Neuronal stem cell (in vitro differentiated cells): ENCODE results near the gene NSD1.

Experiments
- DNase-seq: peaks from one replicate; pipeline ENCODE4 v3.0.0-alpha.2; 2013; ENCODE audit warnings: low spot score
- H2AFZ ChIP-seq: one replicate; pipeline ENCODE4 v1.6.1; 2013; ENCODE audit warnings: mild to moderate bottlenecking, low read length, inconsistent platforms
- H2AK5ac ChIP-seq: 2 replicates; pipeline ENCODE4 v1.6.1; 2013; ENCODE audit warnings: low read depth, mild to moderate bottlenecking, inconsistent platforms, low read length, moderate library complexity, mixed read lengths
- H2BK120ac ChIP-seq: 2 replicates; pipeline ENCODE4 v1.6.1; 2013; ENCODE audit warnings: low read depth, mild to moderate bottlenecking, inconsistent platforms, low read length, moderate library complexity, mixed read lengths
- H2BK12ac ChIP-seq: one replicate; pipeline ENCODE4 v1.6.1; 2013; ENCODE audit warnings: low read length, inconsistent platforms
- H2BK15ac ChIP-seq: 2 replicates; pipeline ENCODE4 v1.6.1; 2013; ENCODE audit warnings: mild to moderate bottlenecking, low read length, inconsistent platforms, mixed read lengths
- H2BK5ac ChIP-seq: one replicate; pipeline ENCODE4 v1.6.1; 2013; ENCODE audit warnings: inconsistent platforms, mild to moderate bottlenecking, low read length, moderate library complexity
- H3K14ac ChIP-seq: one replicate; pipeline ENCODE4 v1.6.1; 2013; ENCODE audit warnings: low read length, inconsistent platforms
- H3K18ac ChIP-seq: 2 replicates; pipeline ENCODE4 v1.6.1; 2013; ENCODE audit warnings: low read length, inconsistent platforms
- H3K23ac ChIP-seq: 2 replicates; pipeline ENCODE4 v1.6.1; 2013; ENCODE audit warnings: low read depth, mild to moderate bottlenecking, mixed read lengths, low read length, inconsistent platforms; ENCODE audit not compliant: poor library complexity
- H3K27ac ChIP-seq: replicated peaks from 3 replicates; pipeline ENCODE4 v1.5.1; 2013; ENCODE audit warnings: low read length, inconsistent platforms
- H3K27me3 ChIP-seq, 3 experiments: 2 replicates each; pipeline ENCODE4 v1.6.1; 2013; ENCODE audit warnings: low read length in 3 of 3, mild to moderate bottlenecking in 2 of 3, inconsistent platforms in 1 of 3, low read depth in 1 of 3, mixed read lengths in 1 of 3, moderate library complexity in 1 of 3; ENCODE audit not compliant: control insufficient read depth in 3 of 3, insufficient read depth in 3 of 3
- H3K36me3 ChIP-seq, 2 donors: replicated peaks in 1 of 2; 2 replicates each; pipeline ENCODE4 v1.6.1; 2013; ENCODE audit warnings: low read length in 2 of 2; ENCODE audit not compliant: control insufficient read depth in 2 of 2, insufficient read depth in 2 of 2
- H3K4ac ChIP-seq: 2 replicates; pipeline ENCODE4 v1.6.1; 2013; ENCODE audit warnings: inconsistent platforms, mild to moderate bottlenecking, low read length, moderate library complexity
- H3K4me1 ChIP-seq, 2 donors: 1 replicate in 1 of 2; 2 replicates in 1 of 2; pipeline ENCODE4 v1.6.1; 2013; ENCODE audit warnings: low read length in 2 of 2, low read depth in 1 of 2; ENCODE audit not compliant: control insufficient read depth in 2 of 2, insufficient read depth in 1 of 2
- H3K4me2 ChIP-seq: one replicate; pipeline ENCODE4 v1.6.1; 2013; ENCODE audit warnings: mild to moderate bottlenecking, low read length, inconsistent platforms; ENCODE audit not compliant: insufficient read depth, poor library complexity, severe bottlenecking
- H3K4me3 ChIP-seq, 2 donors: 2 replicates each; pipeline ENCODE4 v1.5.1; 2013; ENCODE audit warnings: low read length in 2 of 2, mild to moderate bottlenecking in 2 of 2, inconsistent platforms in 1 of 2, moderate library complexity in 1 of 2
- H3K79me1 ChIP-seq: one replicate; pipeline ENCODE4 v1.6.1; 2013; ENCODE audit warnings: low read depth, mild to moderate bottlenecking, inconsistent platforms, low read length, moderate library complexity
- H3K9ac ChIP-seq: one replicate; pipeline ENCODE4 v1.6.1; 2013; ENCODE audit warnings: mild to moderate bottlenecking, low read depth, low read length, inconsistent platforms; ENCODE audit not compliant: poor library complexity
- H3K9me3 ChIP-seq, 2 donors: replicated peaks in 1 of 2; 2 replicates each; pipeline versions ENCODE3 to v1.6.1; 2013; ENCODE audit warnings: low read length in 2 of 2, mild to moderate bottlenecking in 2 of 2, inconsistent platforms in 1 of 2, low read depth in 1 of 2, mixed read lengths in 1 of 2, moderate library complexity in 1 of 2; ENCODE audit not compliant: control insufficient read depth in 2 of 2, insufficient read depth in 1 of 2
- H4K8ac ChIP-seq: one replicate; pipeline ENCODE4 v1.6.1; 2013; ENCODE audit warnings: low read depth, mild to moderate bottlenecking, inconsistent platforms, low read length, moderate library complexity
- H4K91ac ChIP-seq: one replicate; pipeline ENCODE4 v1.6.1; 2013; ENCODE audit warnings: low read length, low read depth, mild to moderate bottlenecking, inconsistent platforms; ENCODE audit not compliant: poor library complexity
- WGBS, 2 donors: extraction: QIAGEN DNeasy Blood & Tissue Kit; methylation state at CpG; one replicate each; pipeline ENCODE4 v1.1.7; 2013; ENCODE audit warnings: missing lambda C conversion rate in 2 of 2, mixed read lengths in 1 of 2; ENCODE audit not compliant: insufficient read length in 2 of 2, insufficient replicate concordance in 1 of 2; ENCODE audit errors: extremely low coverage in 2 of 2; 5-methylcytosine and 5-hydroxymethylcytosine counted together

The NSD1 gene

DNA sequence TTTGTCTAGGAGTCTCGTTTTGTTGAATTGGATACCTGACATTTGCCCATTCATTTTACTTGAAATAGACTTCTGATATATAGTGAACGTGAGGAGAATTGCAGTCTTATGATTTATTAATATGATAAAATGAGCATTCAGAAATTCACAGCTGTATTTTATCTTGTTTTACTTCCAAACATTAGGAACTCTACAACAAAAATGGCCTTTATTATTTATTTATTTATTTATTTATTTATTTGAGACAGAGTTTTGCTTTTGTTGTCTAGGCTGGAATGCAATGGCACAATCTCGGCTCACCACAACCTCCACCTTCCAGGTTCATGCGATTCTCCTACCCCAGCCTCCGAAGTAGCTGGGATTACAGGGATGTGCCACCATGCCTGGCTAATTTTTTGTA lies 108.7 kb downstream of the NSD1 start:
- H3K4me1 ChIP-seq = no peaks in the 10 kb centered on the region
- no peak overlapping the region for H4K91ac ChIP-seq
- H3K14ac ChIP-seq = no peak overlapping the region
- no peak overlapping the region for H2BK120ac ChIP-seq
- no peak overlapping the region for H2BK5ac ChIP-seq
- no CpG with 5 or more reads among the region's 5 CpGs for WGBS, 2 donors
- H4K8ac ChIP-seq = no peak overlapping the region
- no peak overlapping the region for H3K4me2 ChIP-seq
- H3K4ac ChIP-seq = no peak overlapping the region
- H3K79me1 ChIP-seq = peaks cover 6% of the 10 kb centered on the region
- no peak for DNase-seq
- no peaks in the 10 kb centered on the region for H3K9me3 ChIP-seq
- H3K27ac ChIP-seq = no peak overlapping the region
- H3K36me3 ChIP-seq = peaks cover 0 to 18% of the 10 kb centered on the region in 2 donors
- H2BK12ac ChIP-seq = no peak overlapping the region
- no peaks in the 10 kb centered on the region for H3K27me3 ChIP-seq
- no peak overlapping the region for H2AK5ac ChIP-seq
- no peak overlapping the region for H3K23ac ChIP-seq
- no peak overlapping the region for H2AFZ ChIP-seq
- H2BK15ac ChIP-seq = no peak overlapping the region
- H3K4me3 ChIP-seq = no peak overlapping the region
- H3K9ac ChIP-seq = no peak overlapping the region
- H3K18ac ChIP-seq = no peak overlapping the region

DNA sequence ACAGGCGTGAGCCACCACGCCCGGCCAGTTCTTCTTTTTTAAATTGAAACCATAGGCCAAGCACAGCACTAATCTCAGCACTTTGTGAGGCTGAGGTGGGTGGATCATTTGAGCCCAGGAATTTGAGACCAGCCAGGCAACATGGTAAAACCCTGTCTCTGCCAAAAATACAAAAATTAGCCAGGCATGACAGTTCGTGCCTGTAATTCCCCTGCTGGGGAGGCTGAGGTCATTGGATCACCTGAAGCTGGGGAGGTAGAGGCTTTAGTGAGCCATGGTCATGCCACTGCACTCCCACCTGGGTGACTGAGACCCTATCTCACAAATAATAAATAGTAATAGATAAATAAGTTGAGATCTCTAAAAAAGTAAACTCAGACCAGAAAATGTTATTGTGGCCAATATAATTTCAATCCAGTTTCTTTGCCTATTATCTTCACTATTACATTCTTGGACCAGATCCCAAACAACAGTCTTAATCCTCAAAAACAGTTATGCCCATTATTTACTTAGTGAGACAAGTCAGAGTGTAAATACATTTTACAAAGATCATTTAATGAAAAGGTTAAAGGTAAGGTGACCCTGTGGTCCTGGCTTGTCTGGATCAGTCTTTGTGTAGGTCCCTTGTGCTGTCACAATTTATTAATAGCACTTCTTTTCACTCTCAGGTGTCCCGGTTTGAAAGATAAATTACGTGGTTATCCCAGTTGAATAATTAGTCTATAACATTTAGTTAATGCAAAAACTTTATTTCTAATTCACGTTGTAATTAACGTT lies 116.4 kb downstream of the NSD1 start:
- Histone ChIP-seq H2BK5ac (no peak overlapping the region), H3K4ac (no peak overlapping the region), H3K9me3 (no peaks in the 10 kb centered on the region), H3K79me1 (peaks cover 4% of the 10 kb centered on the region), H3K27me3 (peaks cover 0 to 5% (median 0%) of the 10 kb centered on the region in 3 experiments), H2AK5ac (no peak overlapping the region), H3K18ac (no peak overlapping the region), H4K91ac (no peak overlapping the region), H3K27ac (no peak overlapping the region), H2BK15ac (no peak overlapping the region), H3K14ac (no peak overlapping the region), H3K4me3 (no peak overlapping the region), H2BK120ac (no peak overlapping the region), H4K8ac (no peak overlapping the region), H3K9ac (no peak overlapping the region), H3K4me1 (no peaks in the 10 kb centered on the region), H3K36me3 (peaks cover 0 to 24% of the 10 kb centered on the region in 2 donors), H3K4me2 (no peak overlapping the region), H3K23ac (no peak overlapping the region), H2BK12ac (no peak overlapping the region), H2AFZ (no peak overlapping the region)
- DNase-seq = no peak
- WGBS, 2 donors = no CpG with 5 or more reads among the region's 8 CpGs

DNA sequence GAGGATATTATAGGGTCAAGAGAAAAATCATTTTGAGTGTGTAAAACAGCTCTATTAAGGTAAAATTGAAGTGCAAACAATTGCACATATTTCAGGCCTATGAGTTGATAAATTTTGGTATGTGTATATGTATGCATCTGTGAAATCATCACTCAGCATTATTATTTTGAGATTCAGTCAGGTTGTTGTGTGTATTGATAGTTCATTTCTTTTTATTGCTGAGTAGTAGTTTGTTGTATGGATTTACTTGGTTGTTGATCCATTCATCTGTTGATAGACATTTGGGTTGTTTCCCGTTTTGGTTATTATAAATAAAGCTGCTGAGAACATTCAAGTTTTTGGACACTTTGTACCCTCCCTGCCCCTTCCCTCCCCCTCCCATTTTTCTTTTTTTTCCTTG lies 119.7 kb downstream of the NSD1 start:
- no peak overlapping the region for H3K14ac ChIP-seq
- H3K36me3 ChIP-seq = peaks cover 0 to 21% of the 10 kb centered on the region in 2 donors
- no peak overlapping the region for H2BK5ac ChIP-seq
- no peak overlapping the region for H3K23ac ChIP-seq
- no peaks in the 10 kb centered on the region for H3K9me3 ChIP-seq
- WGBS, 2 donors = no CpG with 5 or more reads among the region's 1 CpG
- H2AFZ ChIP-seq = no peak overlapping the region
- H4K91ac ChIP-seq = no peak overlapping the region
- H3K79me1 ChIP-seq = peaks cover 2% of the 10 kb centered on the region
- no peak overlapping the region for H4K8ac ChIP-seq
- no peak for DNase-seq
- no peak overlapping the region for H3K27ac ChIP-seq
- no peak overlapping the region for H2AK5ac ChIP-seq
- no peak overlapping the region for H3K4ac ChIP-seq
- H3K4me1 ChIP-seq = no peaks in the 10 kb centered on the region
- no peak overlapping the region for H2BK120ac ChIP-seq
- no peak overlapping the region for H3K4me3 ChIP-seq
- peaks cover 0 to 5% (median 0%) of the 10 kb centered on the region in 3 experiments for H3K27me3 ChIP-seq
- H3K18ac ChIP-seq = no peak overlapping the region
- H3K9ac ChIP-seq = no peak overlapping the region
- H2BK12ac ChIP-seq = no peak overlapping the region
- H2BK15ac ChIP-seq = no peak overlapping the region
- no peak overlapping the region for H3K4me2 ChIP-seq

DNA sequence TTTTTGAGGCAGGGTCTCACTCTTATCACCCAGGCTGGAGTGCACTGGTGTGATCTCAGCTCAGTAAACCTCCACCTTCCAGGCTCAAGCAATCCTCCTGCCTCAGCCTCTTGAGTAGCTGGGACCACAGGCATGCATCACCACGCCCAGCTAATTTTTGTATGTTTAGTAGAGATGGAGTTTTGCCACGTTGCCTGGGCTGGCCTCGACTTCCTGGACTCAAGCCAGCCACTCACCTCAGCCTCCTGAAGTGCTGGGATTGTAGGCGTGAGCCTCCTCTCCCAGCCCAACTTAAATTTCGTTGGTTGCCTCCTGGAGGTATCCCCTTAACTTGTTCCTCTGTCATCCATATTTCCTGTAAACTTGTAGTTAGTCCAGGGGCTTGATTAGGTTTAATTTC lies 122.7 kb downstream of the NSD1 start:
- no peak overlapping the region for H3K27ac ChIP-seq
- H2BK12ac ChIP-seq = no peak overlapping the region
- peaks cover 0 to 25% of the 10 kb centered on the region in 2 donors for H3K36me3 ChIP-seq
- H3K4me1 ChIP-seq = no peaks in the 10 kb centered on the region
- no peak overlapping the region for H4K91ac ChIP-seq
- peaks cover 0 to 5% (median 0%) of the 10 kb centered on the region in 3 experiments for H3K27me3 ChIP-seq
- H3K9me3 ChIP-seq = no peaks in the 10 kb centered on the region
- no peak overlapping the region for H3K4me2 ChIP-seq
- H3K9ac ChIP-seq = no peak overlapping the region
- no peak for DNase-seq
- no peak overlapping the region for H4K8ac ChIP-seq
- no peak overlapping the region for H2AK5ac ChIP-seq
- peaks cover 2% of the 10 kb centered on the region for H3K79me1 ChIP-seq
- no CpG with 5 or more reads among the region's 5 CpGs for WGBS, 2 donors
- H3K23ac ChIP-seq = no peak overlapping the region
- no peak overlapping the region for H2BK15ac ChIP-seq
- no peak overlapping the region for H2BK5ac ChIP-seq
- H2BK120ac ChIP-seq = no peak overlapping the region
- H2AFZ ChIP-seq = no peak overlapping the region
- H3K4ac ChIP-seq = no peak overlapping the region
- H3K4me3 ChIP-seq = no peak overlapping the region
- H3K18ac ChIP-seq = no peak overlapping the region
- H3K14ac ChIP-seq = no peak overlapping the region
